KG1 (cell line): ENCODE results near the gene WDR1.
"Not testable (repeated sequence)": the region's sequence is repeated elsewhere in the genome, so short reads cannot be mapped to it uniquely, and the experiment has no call there.

Experiments
- DNase-seq: peaks from one replicate; lab custom pipeline; 2025; lab: John Stamatoyannopoulos, UW

Gene WDR1

GRCh38 chr4:10130178-10130888 lies 13.7 kb upstream of the WDR1 start:
- DNase-seq: no peak

GRCh38 chr4:10129196-10130177 lies 12.9 kb upstream of the WDR1 start:
- DNase-seq: no peak

GRCh38 chr4:10128761-10129160 lies 12.2 kb upstream of the WDR1 start:
- no peak for DNase-seq

GRCh38 chr4:10127531-10127930 lies 10.9 kb upstream of the WDR1 start:
- not testable (repeated sequence) for DNase-seq

- DNase-seq: no peak
These were observed 7.8 kb upstream of the WDR1 start for GRCh38 chr4:10124167-10124930.

GRCh38 chr4:10123227-10124101 lies 6.9 kb upstream of the WDR1 start:
- no peak for DNase-seq

GRCh38 chr4:10122236-10122932 lies 5.8 kb upstream of the WDR1 start:
- no peak for DNase-seq

GRCh38 chr4:10121568-10122208 lies 5.1 kb upstream of the WDR1 start:
- no peak for DNase-seq

GRCh38 chr4:10120943-10121567 lies 4.5 kb upstream of the WDR1 start:
- DNase-seq: no peak

GRCh38 chr4:10119773-10120172 lies 3.2 kb upstream of the WDR1 start:
- no peak for DNase-seq

GRCh38 chr4:10119278-10119677 lies 2.7 kb upstream of the WDR1 start:
- no peak for DNase-seq

- DNase-seq: no peak
These were observed 1.7 kb upstream of the WDR1 start for GRCh38 chr4:10118048-10119004.

- peak; percentile 73 for DNase-seq
These were observed 904 bp upstream of the WDR1 start for GRCh38 chr4:10117359-10118047.

GRCh38 chr4:10115797-10116568 lies 616 bp downstream of the WDR1 start:
- no peak for DNase-seq

- DNase-seq: no peak
These were observed 1.3 kb downstream of the WDR1 start for GRCh38 chr4:10115271-10115796.

GRCh38 chr4:10114607-10115006 lies 2.0 kb downstream of the WDR1 start:
- no peak for DNase-seq

GRCh38 chr4:10114147-10114546 lies 2.5 kb downstream of the WDR1 start:
- no peak for DNase-seq
